Measurements from ENCODE around the gene TMEM232.
"Not testable (repeated sequence)": the region's sequence is repeated elsewhere in the genome, so short reads cannot be mapped to it uniquely, and the experiment has no call there.

Gene TMEM232

GRCh38 chr5:110705349-110705748 is 21.1 kb downstream of the TMEM232 start:
- DNase-seq: no peak

- no peak for DNase-seq
Measured at GRCh38 chr5:110703481-110703880, 23.0 kb downstream of the TMEM232 start.

- DNase-seq: no peak
Measured at GRCh38 chr5:110702704-110703103, 23.8 kb downstream of the TMEM232 start.

- no peak for DNase-seq
Measured at GRCh38 chr5:110702300-110702699, 24.2 kb downstream of the TMEM232 start.

GRCh38 chr5:110692669-110693068 is 33.8 kb downstream of the TMEM232 start:
- DNase-seq: not testable (repeated sequence)

- DNase-seq: not testable (repeated sequence)
Measured at GRCh38 chr5:110690587-110690986, 35.9 kb downstream of the TMEM232 start.

- no peak for DNase-seq
Measured at GRCh38 chr5:110687485-110687884, 39.0 kb downstream of the TMEM232 start.

GRCh38 chr5:110686270-110686669 is 40.2 kb downstream of the TMEM232 start:
- no peak for DNase-seq

- no peak for DNase-seq
Measured at GRCh38 chr5:110681953-110682352, 44.5 kb downstream of the TMEM232 start.

GRCh38 chr5:110681109-110681508 is 45.4 kb downstream of the TMEM232 start:
- no peak for DNase-seq

- not testable (repeated sequence) for DNase-seq
Measured at GRCh38 chr5:110676554-110676953, 49.9 kb downstream of the TMEM232 start.

GRCh38 chr5:110665184-110665726 is 61.2 kb downstream of the TMEM232 start:
- no peak for DNase-seq

GRCh38 chr5:110663525-110663924 is 62.9 kb downstream of the TMEM232 start:
- DNase-seq: no peak

- DNase-seq: no peak
Measured at GRCh38 chr5:110658006-110658405, 68.5 kb downstream of the TMEM232 start.

GRCh38 chr5:110653231-110653970 is 73.1 kb downstream of the TMEM232 start:
- no peak for DNase-seq

- DNase-seq: no peak
Measured at GRCh38 chr5:110651507-110651906, 75.0 kb downstream of the TMEM232 start.

- no peak for DNase-seq
Measured at GRCh38 chr5:110644357-110644756, 82.1 kb downstream of the TMEM232 start.

GRCh38 chr5:110638970-110639902 is 87.2 kb downstream of the TMEM232 start:
- DNase-seq: no peak

GRCh38 chr5:110634475-110634874 is 92.0 kb downstream of the TMEM232 start:
- DNase-seq: no peak

GRCh38 chr5:110631236-110631635 is 95.2 kb downstream of the TMEM232 start:
- no peak for DNase-seq

- DNase-seq: no peak
Measured at GRCh38 chr5:110630350-110630749, 96.1 kb downstream of the TMEM232 start.

GRCh38 chr5:110625376-110625999 is 101.0 kb downstream of the TMEM232 start:
- no peak for DNase-seq

GRCh38 chr5:110623874-110624273 is 102.6 kb downstream of the TMEM232 start:
- DNase-seq: no peak

Measured in activated CD8-positive, alpha-beta memory T cell treated with anti-CD3 and anti-CD28 coated beads, Interleukin-2, amount 50 U/mL, for 4 hours (primary cell).